Mesenchymal stem cell (in vitro differentiated cells and primary cell): ENCODE results near the gene ZNF396.

Experiments used
- DNase-seq: peaks from one replicate; pipeline ENCODE4 v3.0.0-alpha.2; 2013
- H2AFZ ChIP-seq: one replicate; pipeline ENCODE4 v1.6.1; 2013; ENCODE audit warnings: low read depth, mild to moderate bottlenecking, control low read depth, inconsistent platforms, low read length, moderate library complexity
- H2AK5ac ChIP-seq: 2 replicates; pipeline ENCODE4 v1.6.1; 2013; ENCODE audit warnings: low read length, moderate library complexity, mild to moderate bottlenecking, inconsistent platforms; ENCODE audit not compliant: severe bottlenecking
- H2BK120ac ChIP-seq: one replicate; pipeline ENCODE4 v1.6.1; 2013; ENCODE audit warnings: low read depth, mild to moderate bottlenecking, inconsistent platforms, low read length, moderate library complexity
- H2BK12ac ChIP-seq, 2 experiments: one replicate each; pipeline ENCODE4 v1.6.1; 2013; ENCODE audit warnings: inconsistent platforms in 2 of 2, low read length in 2 of 2, mild to moderate bottlenecking in 2 of 2, moderate library complexity in 2 of 2, control low read depth in 1 of 2
- H2BK15ac ChIP-seq: one replicate; pipeline ENCODE4 v1.6.1; 2013; ENCODE audit warnings: mild to moderate bottlenecking, low read depth, inconsistent platforms; ENCODE audit not compliant: poor library complexity, severe bottlenecking
- H2BK5ac ChIP-seq: 2 replicates; pipeline ENCODE4 v1.6.1; 2013; ENCODE audit warnings: low read depth, mild to moderate bottlenecking, low read length, control low read depth, inconsistent platforms; ENCODE audit not compliant: poor library complexity, severe bottlenecking
- H3K14ac ChIP-seq, 2 experiments: one replicate each; pipeline ENCODE4 v1.6.1; 2013; ENCODE audit warnings: inconsistent platforms in 2 of 2, low read length in 2 of 2, control low read depth in 1 of 2, mild to moderate bottlenecking in 1 of 2, moderate library complexity in 1 of 2
- H3K18ac ChIP-seq, 2 experiments: one replicate each; pipeline ENCODE4 v1.6.1; 2013; ENCODE audit warnings: inconsistent platforms in 2 of 2, low read length in 2 of 2, control low read depth in 1 of 2, low read depth in 1 of 2, mild to moderate bottlenecking in 1 of 2
- H3K23ac ChIP-seq, 2 experiments: one replicate each; pipeline ENCODE4 v1.6.1; 2013; ENCODE audit warnings: inconsistent platforms in 2 of 2, low read length in 2 of 2, mild to moderate bottlenecking in 2 of 2, moderate library complexity in 2 of 2, control low read depth in 1 of 2
- H3K27ac ChIP-seq: 2 replicates; pipeline ENCODE4 v1.5.1; 2013; ENCODE audit warnings: mild to moderate bottlenecking, moderate library complexity, low read length, control low read depth, inconsistent platforms; ENCODE audit not compliant: poor library complexity, severe bottlenecking
- H3K27me3 ChIP-seq, 2 experiments: 2 replicates each; pipeline versions ENCODE4 v1.6.1 to v1.7.0; 2013; ENCODE audit warnings: low read length in 2 of 2, mild to moderate bottlenecking in 2 of 2, moderate library complexity in 2 of 2, control low read depth in 1 of 2, inconsistent platforms in 1 of 2; ENCODE audit not compliant: control insufficient read depth in 1 of 2, insufficient read depth in 1 of 2
- H3K36me3 ChIP-seq, 2 experiments: 2 replicates each; pipeline versions ENCODE4 v1.6.1 to v1.7.0; 2013; ENCODE audit warnings: low read length in 2 of 2, control low read depth in 1 of 2, inconsistent platforms in 1 of 2, low read depth in 1 of 2, mild to moderate bottlenecking in 1 of 2; ENCODE audit not compliant: insufficient read depth in 2 of 2, control insufficient read depth in 1 of 2
- H3K4ac ChIP-seq, 2 experiments: one replicate each; pipeline ENCODE4 v1.6.1; 2013; ENCODE audit warnings: inconsistent platforms in 2 of 2, low read length in 2 of 2, mild to moderate bottlenecking in 2 of 2, moderate library complexity in 2 of 2, control low read depth in 1 of 2, low read depth in 1 of 2
- H3K4me1 ChIP-seq: 2 replicates; pipeline ENCODE4 v1.6.1; 2013; ENCODE audit warnings: low read depth, low read length, control low read depth; ENCODE audit not compliant: control insufficient read depth, insufficient read depth
- H3K4me2 ChIP-seq: 2 replicates; pipeline ENCODE4 v1.6.1; 2013; ENCODE audit warnings: low read length, mild to moderate bottlenecking, inconsistent platforms; ENCODE audit not compliant: poor library complexity, severe bottlenecking
- H3K4me3 ChIP-seq, 2 experiments: 2 replicates each; pipeline versions ENCODE4 v1.5.1 to v1.7.0; 2013; ENCODE audit warnings: low read length in 2 of 2, mild to moderate bottlenecking in 2 of 2, control low read depth in 1 of 2, low read depth in 1 of 2; ENCODE audit not compliant: insufficient read depth in 1 of 2
- H3K79me1 ChIP-seq: replicated peaks from 2 replicates; pipeline ENCODE4 v1.6.1; 2013; ENCODE audit warnings: mild to moderate bottlenecking, control low read depth, low read length, inconsistent platforms; ENCODE audit not compliant: poor library complexity, severe bottlenecking
- H3K9ac ChIP-seq: 2 replicates; pipeline ENCODE4 v1.7.0; 2013; ENCODE audit warnings: mild to moderate bottlenecking, low read length, moderate library complexity
- H3K9me3 ChIP-seq: 2 replicates; pipeline ENCODE4 v1.7.0; 2013; ENCODE audit warnings: mild to moderate bottlenecking, low read length; ENCODE audit not compliant: control insufficient read depth
- H4K8ac ChIP-seq: one replicate; pipeline ENCODE4 v1.6.1; 2013; ENCODE audit warnings: inconsistent platforms, mild to moderate bottlenecking, low read length, moderate library complexity
- H4K91ac ChIP-seq: one replicate; pipeline ENCODE4 v1.6.1; 2013; ENCODE audit warnings: mild to moderate bottlenecking, low read length, inconsistent platforms
- WGBS: methylation state at CpG from one replicate; pipeline ENCODE4 v1.1.7; 2013; ENCODE audit warnings: mixed read lengths; 5-methylcytosine and 5-hydroxymethylcytosine counted together

The ZNF396 gene

GRCh38 chr18:35343488-35343935, 33.6 kb downstream of the ZNF396 start:
- no peak overlapping the region for H4K8ac ChIP-seq
- no peak overlapping the region for H2BK12ac ChIP-seq
- H3K79me1 ChIP-seq: peaks cover 11% of the 10 kb centered on the region
- H3K9me3 ChIP-seq: peaks cover 17% of the 10 kb centered on the region
- no peak overlapping the region for H2AK5ac ChIP-seq
- peaks cover 2% of the 10 kb centered on the region for H3K4me1 ChIP-seq
- H3K4me3 ChIP-seq: peak overlapping the region; percentile 81 to 92
- DNase-seq: no peak
- peak overlapping the region in 1 of 2 experiments; percentile 53 for H3K14ac ChIP-seq
- no peak overlapping the region for H3K27ac ChIP-seq
- no peaks in the 10 kb centered on the region for H3K27me3 ChIP-seq
- peak overlapping the region in 1 of 2 experiments; percentile 81 for H3K18ac ChIP-seq
- no peak overlapping the region for H3K23ac ChIP-seq
- H2BK15ac ChIP-seq: no peak overlapping the region
- no peak overlapping the region for H3K4ac ChIP-seq
- peaks cover 11 to 36% of the 10 kb centered on the region in 2 experiments for H3K36me3 ChIP-seq
- no peak overlapping the region for H2BK5ac ChIP-seq
- 3% methylated on average over 15 of the region's 15 CpGs for WGBS
- peak overlapping the region; percentile 62 for H3K4me2 ChIP-seq
- peak overlapping the region; percentile 100 for H3K9ac ChIP-seq
- H4K91ac ChIP-seq: no peak overlapping the region
- no peak overlapping the region for H2AFZ ChIP-seq
- H2BK120ac ChIP-seq: no peak overlapping the region

GRCh38 chr18:35337286-35337685, 39.9 kb downstream of the ZNF396 start:
- no peak overlapping the region for H3K14ac ChIP-seq
- H3K36me3 ChIP-seq: peaks cover 28 to 93% of the 10 kb centered on the region in 2 experiments
- H3K23ac ChIP-seq: no peak overlapping the region
- H3K4ac ChIP-seq: no peak overlapping the region
- no peak overlapping the region for H3K4me3 ChIP-seq
- no peak overlapping the region for H2AFZ ChIP-seq
- no peak overlapping the region for H3K9ac ChIP-seq
- H4K8ac ChIP-seq: no peak overlapping the region
- H2AK5ac ChIP-seq: no peak overlapping the region
- H3K27me3 ChIP-seq: no peaks in the 10 kb centered on the region
- peaks cover 27% of the 10 kb centered on the region for H3K79me1 ChIP-seq
- H4K91ac ChIP-seq: no peak overlapping the region
- H3K4me2 ChIP-seq: no peak overlapping the region
- H2BK12ac ChIP-seq: no peak overlapping the region
- H3K4me1 ChIP-seq: no peaks in the 10 kb centered on the region
- H2BK5ac ChIP-seq: no peak overlapping the region
- H2BK120ac ChIP-seq: no peak overlapping the region
- peaks cover 79% of the 10 kb centered on the region for H3K9me3 ChIP-seq
- 100% methylated on average over 3 of the region's 5 CpGs for WGBS
- no peak overlapping the region for H3K18ac ChIP-seq
- no peak overlapping the region for H3K27ac ChIP-seq
- no peak overlapping the region for H2BK15ac ChIP-seq
- peak; percentile 58 for DNase-seq

DNA sequence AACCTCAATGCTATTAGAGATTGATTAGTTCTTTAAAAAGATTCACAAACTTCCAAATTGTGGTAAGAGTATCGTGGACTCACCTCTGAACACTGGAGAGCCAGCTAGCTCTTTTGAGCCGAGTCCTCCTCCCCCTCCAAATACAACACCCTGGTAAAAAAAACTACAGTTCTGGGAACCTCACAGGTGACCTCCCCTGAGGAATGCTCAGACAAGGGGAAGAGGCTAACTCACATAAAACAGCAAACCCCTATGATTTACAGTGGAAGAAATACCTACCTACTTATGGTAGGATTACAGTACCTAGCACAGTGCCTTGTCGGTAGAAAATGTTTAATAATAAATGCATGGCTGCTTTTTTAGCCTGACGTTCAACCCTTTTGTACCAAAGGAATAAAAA, 41.3 kb downstream of the ZNF396 start:
- H3K4ac ChIP-seq: no peak overlapping the region
- no peak overlapping the region for H3K4me3 ChIP-seq
- H3K4me1 ChIP-seq: no peaks in the 10 kb centered on the region
- peaks cover 27% of the 10 kb centered on the region for H3K79me1 ChIP-seq
- H2BK15ac ChIP-seq: no peak overlapping the region
- peaks cover 32 to 99% of the 10 kb centered on the region in 2 experiments for H3K36me3 ChIP-seq
- H2AK5ac ChIP-seq: no peak overlapping the region
- no peak overlapping the region for H2AFZ ChIP-seq
- no peak overlapping the region for H2BK120ac ChIP-seq
- H3K27me3 ChIP-seq: no peaks in the 10 kb centered on the region
- no peak overlapping the region for H4K8ac ChIP-seq
- H3K9ac ChIP-seq: no peak overlapping the region
- H4K91ac ChIP-seq: no peak overlapping the region
- DNase-seq: no peak
- no peak overlapping the region for H3K18ac ChIP-seq
- WGBS: 95% methylated on average over 4 of the region's 4 CpGs
- H3K14ac ChIP-seq: no peak overlapping the region
- peaks cover 87% of the 10 kb centered on the region for H3K9me3 ChIP-seq
- no peak overlapping the region for H2BK12ac ChIP-seq
- no peak overlapping the region for H3K27ac ChIP-seq
- H2BK5ac ChIP-seq: no peak overlapping the region
- no peak overlapping the region for H3K4me2 ChIP-seq
- H3K23ac ChIP-seq: no peak overlapping the region

- H3K4me2 ChIP-seq: no peak overlapping the region
- no peak overlapping the region for H2AFZ ChIP-seq
- no peak overlapping the region for H3K23ac ChIP-seq
- H3K79me1 ChIP-seq: peaks cover 22% of the 10 kb centered on the region
- WGBS: 94% methylated on average over 3 of the region's 3 CpGs
- H3K14ac ChIP-seq: no peak overlapping the region
- no peak overlapping the region for H3K4ac ChIP-seq
- no peak overlapping the region for H2BK15ac ChIP-seq
- H3K36me3 ChIP-seq: peaks cover 27 to 88% of the 10 kb centered on the region in 2 experiments
- no peak overlapping the region for H2AK5ac ChIP-seq
- no peak overlapping the region for H3K9ac ChIP-seq
- H3K27me3 ChIP-seq: no peaks in the 10 kb centered on the region
- no peaks in the 10 kb centered on the region for H3K4me1 ChIP-seq
- no peak overlapping the region for H3K4me3 ChIP-seq
- no peak overlapping the region for H4K8ac ChIP-seq
- peaks cover 89% of the 10 kb centered on the region for H3K9me3 ChIP-seq
- no peak overlapping the region for H3K27ac ChIP-seq
- no peak overlapping the region for H3K18ac ChIP-seq
- no peak overlapping the region for H2BK12ac ChIP-seq
- H2BK5ac ChIP-seq: no peak overlapping the region
- DNase-seq: no peak
- H4K91ac ChIP-seq: no peak overlapping the region
- no peak overlapping the region for H2BK120ac ChIP-seq
Observed at GRCh38 chr18:35334821-35335220, 42.3 kb downstream of the ZNF396 start.
